Measurements from ENCODE around the gene NUMA1. TPM values are rescaled to one million over a fixed set of nuclear protein-coding genes. Genes with fewer than 3 reads are reported as not detected.
A peak's percentile ranks its signal among the peaks of the same experiment; 100 is the strongest.

Gene NUMA1
- total and polyA plus RNA-seq, 7 donors: 68.9 to 130 (median 100) TPM

- intact Hi-C loops (cut with DNase I): no loop called here
- Histone ChIP-seq H3K27me3 (ENCODE audit: insufficient read depth in 3 of 3, low read length in 2 of 3) (no peaks in the 10 kb centered on the region), H3K9me3 (no peaks in the 10 kb centered on the region)
These were observed 57.0 kb downstream of the NUMA1 start for GRCh38 chr11:72023335-72023734.

GRCh38 chr11:72018171-72018570 lies 62.2 kb downstream of the NUMA1 start:
- no peak overlapping the region for H3K27ac ChIP-seq
- H3K9me3 ChIP-seq: no peaks in the 10 kb centered on the region
- no peak for ATAC-seq
- peaks cover 19 to 100% of the 10 kb centered on the region in 2 donors for H3K36me3 ChIP-seq (ENCODE audit: insufficient read depth in 1 of 2, low read depth in 1 of 2)
- WGBS, 3 donors: 91 to 94% (median 92%) methylated on average over 9 of the region's 9 CpGs
- intact Hi-C loops (cut with DNase I): loop anchor here (10.0 kb wide), 1 partner anchor 217 kb away; no protein-coding TSS in a partner anchor
- no peaks in the 10 kb centered on the region for H3K27me3 ChIP-seq (ENCODE audit: insufficient read depth in 3 of 3, low read length in 2 of 3)
- H3K4me1 ChIP-seq: peaks cover 20% of the 10 kb centered on the region
- H3K4me3 ChIP-seq: no peak overlapping the region
- no peak for DNase-seq
- TF ChIP-seq CTCF (IDR thresholded peaks at IDR 0.05): no peak

More at GRCh38 chr11:72023335-72023734, 57.0 kb downstream of the NUMA1 start:
- peaks cover 27% of the 10 kb centered on the region for H3K4me1 ChIP-seq
- DNase-seq (no peak), ATAC-seq (no peak)
- H3K36me3 ChIP-seq (ENCODE audit: insufficient read depth in 1 of 2, low read depth in 1 of 2): peaks cover 28 to 97% of the 10 kb centered on the region in 2 donors
- no peak overlapping the region for H3K4me3 ChIP-seq
- H3K27ac ChIP-seq: no peak overlapping the region
- no peak for TF ChIP-seq CTCF (IDR thresholded peaks at IDR 0.05)
- WGBS, 3 donors: 64 to 80% (median 66%) methylated on average over 4 of the region's 4 CpGs

GRCh38 chr11:72015511-72016061 lies 64.8 kb downstream of the NUMA1 start:
- ATAC-seq: no peak
- Histone ChIP-seq H3K27ac (peak overlapping the region; percentile 34), H3K9me3 (no peaks in the 10 kb centered on the region), H3K36me3 (ENCODE audit: insufficient read depth in 1 of 2, low read depth in 1 of 2) (peaks cover 11 to 100% of the 10 kb centered on the region in 2 donors), H3K27me3 (ENCODE audit: insufficient read depth in 3 of 3, low read length in 2 of 3) (no peaks in the 10 kb centered on the region), H3K4me1 (peaks cover 43% of the 10 kb centered on the region), H3K4me3 (no peak overlapping the region)
- 78 to 87% (median 82%) methylated on average over 10 of the region's 10 CpGs for WGBS, 3 donors
- intact Hi-C loops (cut with DNase I): loop anchor here (10.0 kb wide), 1 partner anchor 219 kb away; no protein-coding TSS in a partner anchor
- peak; percentile 17 for TF ChIP-seq CTCF (IDR thresholded peaks at IDR 0.05)
- DNase-seq: no peak

- H3K27ac ChIP-seq: peak overlapping the region; percentile 34
- peaks cover 43% of the 10 kb centered on the region for H3K4me1 ChIP-seq
- no peaks in the 10 kb centered on the region for H3K9me3 ChIP-seq
- H3K27me3 ChIP-seq (ENCODE audit: insufficient read depth in 3 of 3, low read length in 2 of 3): no peaks in the 10 kb centered on the region
- ATAC-seq (peak in 3 of 4 donors; percentile 4 to 12 (median 11)), DNase-seq (no peak)
- H3K36me3 ChIP-seq (ENCODE audit: insufficient read depth in 1 of 2, low read depth in 1 of 2): peaks cover 9 to 100% of the 10 kb centered on the region in 2 donors
- no peak overlapping the region for H3K4me3 ChIP-seq
- WGBS, 3 donors: 47 to 62% (median 49%) methylated on average over 16 of the region's 16 CpGs
- no peak for TF ChIP-seq CTCF (IDR thresholded peaks at IDR 0.05)
- intact Hi-C loops (cut with DNase I): loop anchor here (5.0 to 10.0 kb wide), 2 partner anchors 38 to 220 kb away; no protein-coding TSS in a partner anchor
These were observed 65.5 kb downstream of the NUMA1 start for GRCh38 chr11:72014761-72015320.

Data from psoas muscle (tissue), 8 donors.